SU-DHL-6 (cell line): ENCODE measurements around the gene MGAT1.

Experiments
- CTCF ChIP-seq: fragments of 200-600 bp; sonication (generic); IDR thresholded peaks from one replicate; pipeline ENCODE4 v1.5.1; 2017; ENCODE audit warnings: antibody characterized with exemption, mild to moderate bottlenecking, low read length, moderate library complexity; ENCODE audit not compliant: insufficient read depth, poor library complexity, severe bottlenecking
- EZH2phosphoT487 ChIP-seq: fragments of 200-600 bp; sonication (generic), shearing (Covaris generic); conservative IDR thresholded peaks from 2 replicates; pipeline ENCODE4 v1.6.1; 2018; ENCODE audit warnings: mild to moderate bottlenecking, antibody characterized with exemption, low read length, moderate library complexity, mixed read lengths

GRCh38 chr5:180807046-180807445, 4.4 kb upstream of the MGAT1 start:
- TF ChIP-seq CTCF (no peak), EZH2phosphoT487 (no peak)
